ENCODE data around the gene TMEM203. TPM values are rescaled to one million over a fixed set of nuclear protein-coding genes. Genes with fewer than 3 reads are reported as not detected.

TMEM203 gene
- total RNA-seq, 4 donors from 2014 or later = 19.4 to 29.6 (median 25.4) TPM

DNA sequence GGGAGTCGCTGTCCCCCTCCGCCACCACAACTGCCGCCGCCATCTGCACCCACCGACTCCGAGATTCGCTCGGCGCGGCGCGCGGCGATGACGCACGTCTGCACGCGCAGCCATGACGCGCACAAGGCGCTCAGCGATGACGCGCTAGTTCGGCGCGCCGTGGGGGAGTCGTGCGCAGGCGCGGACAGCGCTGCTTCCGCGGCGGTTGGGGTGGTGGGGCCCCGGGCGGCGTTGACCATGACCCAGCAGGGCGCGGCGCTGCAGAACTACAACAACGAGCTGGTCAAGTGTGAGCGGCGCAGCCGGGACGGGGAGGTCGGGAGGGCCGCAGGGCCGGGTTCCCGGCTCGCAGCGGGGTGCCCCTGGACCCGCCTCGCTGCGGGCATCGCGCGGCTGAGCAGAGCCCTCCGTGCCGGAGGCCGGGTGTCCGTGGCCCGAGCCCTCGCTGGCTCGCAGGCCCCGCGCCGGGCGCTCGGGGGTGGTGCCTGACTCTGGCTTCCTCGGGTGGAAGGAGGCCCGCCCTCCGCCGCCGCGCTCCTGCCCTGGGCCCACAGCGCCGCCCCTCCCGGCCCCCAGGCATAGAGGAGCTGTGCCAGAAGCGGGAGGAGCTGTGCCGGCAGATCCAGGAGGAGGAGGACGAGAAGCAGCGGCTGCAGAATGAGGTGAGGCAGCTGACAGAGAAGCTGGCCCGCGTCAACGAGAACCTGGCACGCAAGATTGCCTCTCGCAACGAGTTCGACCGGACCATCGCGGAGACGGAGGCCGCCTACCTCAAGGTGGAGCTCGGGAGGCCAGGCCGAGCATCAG lies 16.8 kb downstream of the TMEM203 start, which contains the start of the genes ANAPC2 and SSNA1:
Gene ANAPC2, minus strand, starts transcription at position 71 of the 807 bp plus-strand sequence. Its CDS starts 28 bp downstream, at position 43.
Gene SSNA1, plus strand, starts transcription at position 187 of the 807 bp plus-strand sequence. Its CDS starts 51 bp downstream, at position 238.
- peaks cover 25 to 79% (median 32%) of the 10 kb centered on the region in 3 donors for H3K36me3 ChIP-seq
- intact Hi-C loops (cut with DNase I) = loop anchor here (10.0 kb wide), 1 partner anchor 46 kb away; the partner anchor contains the start of gene SLC34A3
- WGBS, 2 donors = 0% methylated on average over 25 of the region's 98 CpGs; no CpG with 5 or more reads in 1 of the 2 donors
- H3K4me1 ChIP-seq = peaks cover 41 to 74% (median 43%) of the 10 kb centered on the region in 3 donors
- no peaks in the 10 kb centered on the region for H3K9me3 ChIP-seq
- peak within 1 kb of the TSS; percentile 78 to 100 (median 88) for H3K4me3 ChIP-seq
- peak within 1 kb of the TSS; percentile 85 to 99 (median 98) for H3K27ac ChIP-seq
- peak in 3 of 4 donors; percentile 89 to 93 (median 92) for TF ChIP-seq POLR2A (IDR thresholded peaks at IDR 0.05)
- TF ChIP-seq, protein P1, sequence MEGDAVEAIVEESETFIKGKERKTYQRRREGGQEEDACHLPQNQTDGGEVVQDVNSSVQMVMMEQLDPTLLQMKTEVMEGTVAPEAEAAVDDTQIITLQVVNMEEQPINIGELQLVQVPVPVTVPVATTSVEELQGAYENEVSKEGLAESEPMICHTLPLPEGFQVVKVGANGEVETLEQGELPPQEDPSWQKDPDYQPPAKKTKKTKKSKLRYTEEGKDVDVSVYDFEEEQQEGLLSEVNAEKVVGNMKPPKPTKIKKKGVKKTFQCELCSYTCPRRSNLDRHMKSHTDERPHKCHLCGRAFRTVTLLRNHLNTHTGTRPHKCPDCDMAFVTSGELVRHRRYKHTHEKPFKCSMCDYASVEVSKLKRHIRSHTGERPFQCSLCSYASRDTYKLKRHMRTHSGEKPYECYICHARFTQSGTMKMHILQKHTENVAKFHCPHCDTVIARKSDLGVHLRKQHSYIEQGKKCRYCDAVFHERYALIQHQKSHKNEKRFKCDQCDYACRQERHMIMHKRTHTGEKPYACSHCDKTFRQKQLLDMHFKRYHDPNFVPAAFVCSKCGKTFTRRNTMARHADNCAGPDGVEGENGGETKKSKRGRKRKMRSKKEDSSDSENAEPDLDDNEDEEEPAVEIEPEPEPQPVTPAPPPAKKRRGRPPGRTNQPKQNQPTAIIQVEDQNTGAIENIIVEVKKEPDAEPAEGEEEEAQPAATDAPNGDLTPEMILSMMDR (IDR thresholded peaks at IDR 0.05) = peak in 4 of 6 experiments; percentile 16 to 73 (median 36)
- H3K27me3 ChIP-seq = no peaks in the 10 kb centered on the region
- peak; percentile 62 for DNase-seq

DNA sequence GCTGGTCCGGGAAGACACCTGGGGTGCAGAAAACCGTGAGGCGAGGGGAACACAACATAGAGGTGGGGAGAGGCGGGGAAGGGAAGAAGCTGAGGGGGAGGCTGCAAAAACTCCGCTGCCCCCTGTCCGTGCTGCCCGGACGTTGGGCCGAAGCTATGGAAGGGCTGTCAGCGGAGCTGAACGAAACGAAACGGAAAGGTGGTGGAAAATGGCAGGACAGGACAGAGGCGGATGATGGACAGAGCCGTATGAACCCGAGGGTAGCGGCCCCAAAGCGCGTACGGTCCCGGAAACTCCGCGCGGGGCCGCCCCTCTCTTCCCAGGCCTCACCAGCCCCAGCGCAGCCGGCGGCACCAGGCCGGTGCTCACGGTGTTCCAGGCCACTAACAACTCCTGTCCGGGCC lies 17.4 kb downstream of the TMEM203 start:
- no peak for DNase-seq
- Histone ChIP-seq H3K4me3 (peak overlapping the region; percentile 78 to 100 (median 88)), H3K9me3 (no peaks in the 10 kb centered on the region), H3K36me3 (peaks cover 31 to 79% (median 38%) of the 10 kb centered on the region in 3 donors), H3K4me1 (peaks cover 41 to 69% (median 43%) of the 10 kb centered on the region in 3 donors), H3K27me3 (no peaks in the 10 kb centered on the region), H3K27ac (peak overlapping the region; percentile 85 to 99 (median 98))
- intact Hi-C loops (cut with DNase I) = loop anchor here (10.0 kb wide), 1 partner anchor 47 kb away; the partner anchor contains the start of gene SLC34A3
- no peak for TF ChIP-seq POLR2A (IDR thresholded peaks at IDR 0.05)
- TF ChIP-seq, protein P1 (IDR thresholded peaks at IDR 0.05) = no peak
- 0 to 1% methylated on average over 12 to 13 of the region's 31 CpGs for WGBS, 2 donors

DNA sequence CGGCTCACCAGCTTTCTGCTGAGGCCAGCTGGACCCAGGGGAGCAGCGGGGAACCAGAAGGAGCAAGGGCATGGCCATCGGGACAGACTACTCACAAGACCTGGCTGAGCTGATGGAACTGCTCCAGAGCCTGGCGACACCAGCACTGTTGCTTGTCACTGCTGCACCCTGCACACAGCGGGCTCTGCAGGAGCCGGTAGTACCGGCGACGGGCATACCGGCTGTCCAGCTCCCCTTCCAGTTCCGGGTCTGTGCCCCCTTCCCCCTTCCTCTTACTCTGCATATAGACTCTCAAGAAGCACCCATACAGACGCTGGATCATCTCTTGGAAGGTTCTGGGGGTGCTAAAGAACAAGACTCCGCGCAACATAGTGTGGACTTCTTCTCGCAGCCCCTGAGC lies 18.1 kb downstream of the TMEM203 start:
- Histone ChIP-seq H3K27ac (peak overlapping the region in 2 of 4 donors; percentile 85 to 98), H3K9me3 (no peaks in the 10 kb centered on the region), H3K4me1 (peaks cover 41 to 69% (median 43%) of the 10 kb centered on the region in 3 donors), H3K36me3 (peaks cover 38 to 79% (median 45%) of the 10 kb centered on the region in 3 donors), H3K27me3 (no peaks in the 10 kb centered on the region), H3K4me3 (peak overlapping the region; percentile 78 to 100 (median 88))
- 78 to 83% methylated on average over 11 to 12 of the region's 15 CpGs for WGBS, 2 donors
- DNase-seq = no peak
- TF ChIP-seq, protein P1 (IDR thresholded peaks at IDR 0.05) = no peak
- no peak for TF ChIP-seq POLR2A (IDR thresholded peaks at IDR 0.05)
- intact Hi-C loops (cut with DNase I) = loop anchor here (10.0 kb wide), 1 partner anchor 47 kb away; the partner anchor contains the start of gene SLC34A3

DNA sequence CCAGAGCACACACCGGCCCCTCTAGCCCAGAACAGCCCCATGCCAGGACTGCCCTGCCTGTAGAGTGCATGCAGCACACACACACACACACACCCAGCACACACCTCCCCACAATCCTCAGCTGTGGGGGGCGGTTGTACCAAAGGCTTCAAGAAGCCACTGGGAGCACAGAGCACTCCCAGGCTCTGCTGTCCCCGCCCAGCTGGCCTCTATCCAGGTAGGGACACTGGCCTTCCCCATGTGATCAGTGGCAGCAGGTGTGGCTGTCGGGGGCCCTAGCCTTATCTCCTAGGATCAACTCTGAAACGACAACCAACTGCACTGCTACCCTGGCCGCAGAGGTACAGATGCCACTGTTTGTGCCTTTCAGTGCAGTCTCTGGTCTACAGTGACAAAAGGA lies 19.1 kb downstream of the TMEM203 start:
- H3K4me1 ChIP-seq = peaks cover 41 to 61% (median 43%) of the 10 kb centered on the region in 3 donors
- no peaks in the 10 kb centered on the region for H3K9me3 ChIP-seq
- WGBS, 2 donors = 60 to 81% methylated on average over 3 of the region's 6 CpGs
- TF ChIP-seq, protein P1 (IDR thresholded peaks at IDR 0.05) = no peak
- no peak for TF ChIP-seq POLR2A (IDR thresholded peaks at IDR 0.05)
- intact Hi-C loops (cut with DNase I) = loop anchor here (10.0 kb wide), 1 partner anchor 48 kb away; the partner anchor contains the start of gene SLC34A3
- H3K4me3 ChIP-seq = no peak overlapping the region
- H3K27me3 ChIP-seq = no peaks in the 10 kb centered on the region
- DNase-seq = no peak
- no peak overlapping the region for H3K27ac ChIP-seq
- H3K36me3 ChIP-seq = peaks cover 46 to 79% (median 48%) of the 10 kb centered on the region in 3 donors
